ENCODE data around the gene CRHR1. TPM values are rescaled to one million over a fixed set of nuclear protein-coding genes. Genes with fewer than 3 reads are reported as not detected.

Gene CRHR1
- polyA plus RNA-seq, 1 donor (not counting 4 experiments of a cell fraction or from before 2014, with no cell fraction given), result not detected

DNA sequence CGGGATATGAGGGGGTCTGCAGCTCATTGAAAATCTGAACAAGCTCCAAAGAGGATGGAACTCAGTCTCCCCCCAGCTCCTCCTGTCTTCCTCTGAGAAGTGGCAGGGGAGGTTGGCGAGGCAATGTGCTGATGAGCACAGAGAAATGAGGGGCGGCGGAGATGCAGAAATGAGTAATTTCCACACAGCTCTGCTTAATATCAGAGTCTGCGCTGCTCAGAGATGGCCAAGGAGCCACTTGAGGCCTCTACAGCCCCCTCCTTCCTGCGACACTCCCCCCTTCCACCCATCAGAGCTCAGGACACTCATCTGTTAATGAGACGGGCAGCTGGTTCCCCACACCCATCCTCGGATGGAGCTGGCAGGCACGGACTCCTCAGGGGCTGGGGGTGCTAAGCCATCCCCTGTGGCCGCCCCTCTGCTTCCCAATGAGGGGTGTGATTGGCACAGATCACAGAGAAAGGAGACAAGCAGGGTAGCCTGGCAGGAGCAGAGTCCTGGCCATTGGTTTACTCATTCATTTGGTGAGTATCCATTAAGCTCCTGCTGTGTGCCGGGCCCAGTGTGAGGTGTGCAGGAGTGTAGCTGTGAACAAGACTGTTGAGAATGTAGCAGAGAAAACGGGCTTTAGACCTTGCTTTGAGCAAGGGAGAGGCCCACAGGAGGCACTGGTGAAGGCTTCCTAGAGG lies 12.7 kb upstream of the CRHR1 start:
- Histone ChIP-seq H3K9me3 (ENCODE audit: control insufficient read depth, low read depth, low read length) (no peaks in the 10 kb centered on the region), H3K4me3 (ENCODE audit: control insufficient read depth in 2 of 3, extremely low read depth in 1 of 3, insufficient read depth in 2 of 3, low read depth in 1 of 3, low read length in 3 of 3) (no peak overlapping the region), H4K20me1 (ENCODE audit: control insufficient read depth, extremely low read depth, insufficient read depth, low read length) (no peaks in the 10 kb centered on the region), H3K27ac (ENCODE audit: control insufficient read depth, insufficient read depth, low read length) (no peak overlapping the region), H3K4me2 (ENCODE audit: control insufficient read depth, extremely low read depth, insufficient read depth, low read depth, low read length) (no peak overlapping the region), H3K9me1 (ENCODE audit: control insufficient read depth, extremely low read depth, insufficient read depth, low read length) (no peaks in the 10 kb centered on the region), H3K36me3 (ENCODE audit: control insufficient read depth in 2 of 2, extremely low read depth in 1 of 2, insufficient read depth in 2 of 2, low read length in 2 of 2) (no peaks in the 10 kb centered on the region), H3K4me1 (ENCODE audit: control insufficient read depth, extremely low read depth, insufficient read depth, low read length) (no peaks in the 10 kb centered on the region), H3K27me3 (ENCODE audit: control insufficient read depth, extremely low read depth, insufficient read depth, low read length) (peaks cover 39% of the 10 kb centered on the region), H3K79me2 (ENCODE audit: control insufficient read depth, insufficient read depth, low read length) (no peaks in the 10 kb centered on the region), H2AFZ (ENCODE audit: control insufficient read depth, low read length) (no peak overlapping the region), H3K9ac (ENCODE audit: control insufficient read depth, extremely low read depth, insufficient read depth, low read length) (no peak overlapping the region)
- FAIRE-seq (no peak), DNase-seq (ENCODE audit: low read depth, low spot score) (no peak)
- dilution Hi-C loops (cut with MboI; ENCODE audit: extremely low pct_ligation_motif_present, low sequenced_read_pairs), result no loop called here
- TF ChIP-seq CTCF (optimal IDR thresholded peaks at IDR 0.05 in 1 of 3, IDR thresholded peaks at IDR 0.05 in 1 of 3, conservative IDR thresholded peaks at IDR 0.05 in 1 of 3; ENCODE audit: extremely low read depth in 1 of 3, insufficient read depth in 2 of 3, low read length in 3 of 3), result no peak
- no peak for TF ChIP-seq EZH2 (IDR thresholded peaks at IDR 0.05; ENCODE audit: low read length)

- Histone ChIP-seq H3K4me3 (ENCODE audit: control insufficient read depth in 2 of 3, extremely low read depth in 1 of 3, insufficient read depth in 2 of 3, low read depth in 1 of 3, low read length in 3 of 3) (no peak overlapping the region), H3K36me3 (ENCODE audit: control insufficient read depth in 2 of 2, extremely low read depth in 1 of 2, insufficient read depth in 2 of 2, low read length in 2 of 2) (no peaks in the 10 kb centered on the region), H2AFZ (ENCODE audit: control insufficient read depth, low read length) (no peak overlapping the region), H3K27ac (ENCODE audit: control insufficient read depth, insufficient read depth, low read length) (no peak overlapping the region), H3K9ac (ENCODE audit: control insufficient read depth, extremely low read depth, insufficient read depth, low read length) (no peak overlapping the region), H3K4me1 (ENCODE audit: control insufficient read depth, extremely low read depth, insufficient read depth, low read length) (no peaks in the 10 kb centered on the region), H4K20me1 (ENCODE audit: control insufficient read depth, extremely low read depth, insufficient read depth, low read length) (no peaks in the 10 kb centered on the region), H3K9me1 (ENCODE audit: control insufficient read depth, extremely low read depth, insufficient read depth, low read length) (no peaks in the 10 kb centered on the region), H3K27me3 (ENCODE audit: control insufficient read depth, extremely low read depth, insufficient read depth, low read length) (peaks cover 35% of the 10 kb centered on the region), H3K4me2 (ENCODE audit: control insufficient read depth, extremely low read depth, insufficient read depth, low read depth, low read length) (no peak overlapping the region), H3K9me3 (ENCODE audit: control insufficient read depth, low read depth, low read length) (no peaks in the 10 kb centered on the region), H3K79me2 (ENCODE audit: control insufficient read depth, insufficient read depth, low read length) (no peaks in the 10 kb centered on the region)
- no peak for DNase-seq (ENCODE audit: low read depth, low spot score)
- TF ChIP-seq EZH2 (IDR thresholded peaks at IDR 0.05; ENCODE audit: low read length) (no peak), CTCF (optimal IDR thresholded peaks at IDR 0.05 in 1 of 3, IDR thresholded peaks at IDR 0.05 in 1 of 3, conservative IDR thresholded peaks at IDR 0.05 in 1 of 3; ENCODE audit: extremely low read depth in 1 of 3, insufficient read depth in 2 of 3, low read length in 3 of 3) (no peak)
- no peak for FAIRE-seq
- dilution Hi-C loops (cut with MboI; ENCODE audit: extremely low pct_ligation_motif_present, low sequenced_read_pairs), result no loop called here
Observed at GRCh38 chr17:45775148-45775547, 9.0 kb upstream of the CRHR1 start.

Measured in keratinocyte (primary cell).